Hematopoietic multipotent progenitor cell treated with erythropoietin and hydrocortisone succinate and interleukin-3 and kit ligand, for 15 days (in vitro differentiated cells): ENCODE results near the gene MAP7D1.
A peak's percentile ranks its signal among the peaks of the same experiment; 100 is the strongest.
"Not testable (repeated sequence)": the region's sequence is repeated elsewhere in the genome, so short reads cannot be mapped to it uniquely, and the experiment has no call there.

Experiments
- DNase-seq: peaks from one replicate; pipeline ENCODE4 v3.0.0-alpha.2; 2015; ENCODE audit warnings: low spot score

Gene MAP7D1

DNA sequence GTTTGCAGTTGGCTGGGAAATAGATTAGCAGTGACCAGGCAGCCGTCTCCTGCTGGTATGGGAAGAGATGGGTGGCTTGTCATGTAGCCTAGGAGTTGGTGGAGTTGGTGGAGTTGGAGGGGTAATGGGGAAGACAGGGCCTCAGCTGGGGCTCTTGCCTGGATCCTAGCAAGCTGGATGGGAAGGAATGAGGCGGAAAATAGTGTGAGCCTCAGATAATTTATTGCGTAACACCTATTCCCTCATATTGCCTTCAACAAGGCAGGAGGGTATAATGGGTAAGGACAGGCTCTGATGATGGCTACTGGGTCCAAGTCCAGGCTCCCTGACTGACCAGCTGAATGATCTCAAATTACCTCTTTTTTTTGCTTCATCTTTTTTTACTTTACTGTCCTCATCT lies 12.6 kb downstream of the MAP7D1 start:
- no peak for DNase-seq

DNA sequence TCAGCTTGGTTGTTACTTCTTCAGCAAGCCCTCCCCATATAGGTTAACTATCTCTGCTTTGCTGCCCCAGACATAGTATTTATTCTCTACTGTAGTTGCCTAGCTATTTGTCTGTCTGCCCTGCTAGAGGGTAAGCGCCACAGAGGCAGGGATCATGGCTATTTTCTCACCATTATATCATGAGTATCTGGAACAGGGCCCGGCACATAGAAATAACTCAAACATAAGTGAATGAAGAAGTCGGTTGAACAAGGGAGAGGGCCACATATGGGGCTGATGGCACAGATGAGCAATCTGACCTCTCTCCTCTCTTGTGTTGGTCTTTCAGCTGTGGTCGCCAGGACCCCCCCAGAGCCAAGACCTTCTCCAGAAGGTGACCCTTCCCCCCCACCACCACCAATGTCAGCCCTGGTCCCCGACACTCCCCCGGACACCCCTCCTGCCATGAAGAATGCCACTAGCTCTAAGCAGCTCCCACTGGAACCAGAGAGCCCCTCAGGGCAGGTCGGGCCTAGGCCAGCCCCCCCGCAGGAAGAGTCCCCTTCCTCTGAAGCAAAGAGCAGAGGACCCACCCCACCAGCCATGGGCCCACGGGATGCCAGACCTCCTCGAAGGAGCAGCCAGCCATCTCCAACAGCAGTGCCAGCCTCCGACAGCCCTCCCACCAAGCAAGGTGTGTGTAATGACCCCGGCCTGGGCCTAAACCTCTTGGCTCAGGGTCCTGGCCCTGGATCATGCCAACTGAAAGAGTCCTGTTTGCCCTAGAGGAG lies 14.9 kb downstream of the MAP7D1 start:
- no peak for DNase-seq

DNA sequence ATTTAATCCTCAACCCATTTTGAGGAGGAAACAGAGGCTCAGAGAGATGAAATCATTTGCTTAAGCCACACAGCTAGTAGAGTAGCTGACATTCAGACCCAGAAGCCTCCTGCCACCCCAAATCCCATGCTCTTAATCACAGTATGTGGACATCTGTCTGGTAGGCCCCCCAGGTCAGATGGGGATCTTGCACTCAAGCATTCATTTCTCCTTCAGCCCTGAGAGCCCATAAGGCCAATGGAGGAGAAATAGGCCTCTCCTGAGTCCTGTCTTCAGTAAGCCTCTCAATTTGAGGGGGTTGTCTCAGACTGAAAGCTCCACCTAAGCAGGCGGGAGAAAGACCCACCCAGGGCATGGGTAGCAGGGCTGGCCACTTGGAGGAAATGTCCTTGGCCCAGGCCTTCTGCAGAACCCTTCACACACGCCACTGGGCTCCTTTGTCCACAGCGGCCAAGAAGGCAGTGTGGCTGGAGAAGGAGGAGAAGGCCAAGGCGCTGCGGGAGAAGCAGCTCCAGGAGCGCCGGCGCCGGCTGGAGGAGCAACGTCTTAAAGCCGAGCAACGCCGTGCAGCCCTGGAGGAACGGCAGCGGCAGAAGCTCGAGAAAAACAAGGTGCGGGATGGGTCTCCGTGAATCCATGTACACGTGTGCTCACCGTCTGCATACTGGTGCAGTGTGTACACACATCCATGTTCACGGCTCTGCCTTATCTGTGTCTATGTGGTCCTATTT lies 16.2 kb downstream of the MAP7D1 start:
- DNase-seq = no peak

DNA sequence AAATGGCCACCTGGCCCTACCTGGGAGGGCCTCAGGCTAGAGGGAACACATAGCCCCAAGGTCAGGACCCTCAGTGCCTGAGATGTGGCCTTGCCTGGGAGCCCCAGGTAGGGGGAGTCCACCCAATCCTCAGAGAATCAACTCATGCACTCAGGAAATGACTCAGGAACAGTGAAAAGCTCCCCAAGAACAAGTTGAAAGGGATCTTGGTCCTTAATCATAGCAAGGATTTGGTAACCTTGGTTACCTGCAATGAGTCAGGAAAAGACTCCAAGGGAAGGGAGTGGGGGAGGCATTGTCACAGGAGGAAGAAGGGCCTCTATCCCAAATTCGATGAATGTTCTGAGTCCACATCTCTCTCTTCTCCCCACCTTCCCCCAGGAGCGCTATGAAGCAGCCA lies 17.0 kb downstream of the MAP7D1 start:
- DNase-seq = no peak

DNA sequence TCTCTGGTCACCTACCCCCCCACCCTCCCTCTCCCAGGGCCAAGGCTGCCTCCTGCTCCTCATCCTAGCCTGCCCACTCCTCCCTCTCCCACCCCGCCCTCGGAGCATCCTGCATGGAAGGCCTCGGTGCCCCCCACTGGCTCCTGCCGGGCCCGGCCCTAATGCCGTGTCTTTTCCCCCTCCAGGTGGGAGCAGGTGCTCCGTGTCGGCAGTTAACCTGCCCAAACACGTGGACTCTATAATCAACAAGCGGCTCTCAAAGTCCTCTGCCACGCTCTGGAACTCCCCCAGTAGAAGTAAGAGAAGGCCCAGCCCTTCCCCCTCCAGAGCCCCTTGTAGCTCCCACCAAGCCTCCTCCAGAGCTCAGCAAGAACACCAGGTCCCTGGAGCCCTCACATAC lies 18.8 kb downstream of the MAP7D1 start:
- DNase-seq = no peak

DNA sequence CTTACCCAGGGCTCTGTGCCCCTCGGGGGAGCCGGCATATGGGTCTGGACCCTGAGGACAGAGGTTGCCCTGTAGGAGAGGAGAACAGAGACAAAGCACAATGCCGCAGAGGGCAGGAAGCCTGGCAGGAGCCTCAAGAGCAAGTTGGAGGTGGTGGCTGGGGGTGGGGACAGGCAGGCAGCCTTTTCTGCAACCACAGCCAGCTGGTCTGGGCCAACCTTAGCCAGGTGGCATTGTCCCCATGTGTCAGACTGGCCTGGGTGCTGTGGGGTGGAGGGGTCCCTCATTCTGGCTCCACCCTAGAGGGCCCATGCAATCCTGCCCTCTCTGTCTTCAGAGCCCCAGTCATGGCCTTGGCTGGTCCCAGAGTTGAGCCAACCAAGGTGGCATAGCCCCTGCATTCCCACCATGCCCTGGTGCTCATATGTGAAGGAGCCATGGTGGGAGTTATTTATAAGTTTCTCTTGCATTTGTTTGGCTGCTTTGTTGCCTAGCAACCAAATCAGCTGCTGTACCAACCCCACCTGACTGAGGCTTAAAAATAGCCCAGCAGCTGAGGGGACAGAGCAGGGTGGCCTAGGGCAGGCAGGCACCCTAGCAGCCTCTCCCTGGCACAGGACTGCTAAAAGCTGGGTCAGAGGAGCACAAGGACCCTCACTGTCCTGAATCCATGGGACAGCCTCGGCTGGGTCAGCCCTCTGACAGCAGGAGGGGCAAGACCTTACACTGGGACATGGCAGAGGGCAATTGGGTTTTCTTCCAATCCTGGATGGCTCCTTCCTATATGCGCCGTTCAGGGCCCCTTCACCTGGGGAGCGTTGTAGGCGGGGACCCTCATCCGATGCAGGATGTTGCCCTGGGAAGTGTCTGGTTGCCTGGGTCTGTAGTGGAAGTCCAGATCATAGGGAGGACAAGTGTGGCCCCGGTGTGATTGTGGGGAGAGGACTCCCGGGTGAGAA lies 19.5 kb downstream of the MAP7D1 start:
- no peak for DNase-seq

DNA sequence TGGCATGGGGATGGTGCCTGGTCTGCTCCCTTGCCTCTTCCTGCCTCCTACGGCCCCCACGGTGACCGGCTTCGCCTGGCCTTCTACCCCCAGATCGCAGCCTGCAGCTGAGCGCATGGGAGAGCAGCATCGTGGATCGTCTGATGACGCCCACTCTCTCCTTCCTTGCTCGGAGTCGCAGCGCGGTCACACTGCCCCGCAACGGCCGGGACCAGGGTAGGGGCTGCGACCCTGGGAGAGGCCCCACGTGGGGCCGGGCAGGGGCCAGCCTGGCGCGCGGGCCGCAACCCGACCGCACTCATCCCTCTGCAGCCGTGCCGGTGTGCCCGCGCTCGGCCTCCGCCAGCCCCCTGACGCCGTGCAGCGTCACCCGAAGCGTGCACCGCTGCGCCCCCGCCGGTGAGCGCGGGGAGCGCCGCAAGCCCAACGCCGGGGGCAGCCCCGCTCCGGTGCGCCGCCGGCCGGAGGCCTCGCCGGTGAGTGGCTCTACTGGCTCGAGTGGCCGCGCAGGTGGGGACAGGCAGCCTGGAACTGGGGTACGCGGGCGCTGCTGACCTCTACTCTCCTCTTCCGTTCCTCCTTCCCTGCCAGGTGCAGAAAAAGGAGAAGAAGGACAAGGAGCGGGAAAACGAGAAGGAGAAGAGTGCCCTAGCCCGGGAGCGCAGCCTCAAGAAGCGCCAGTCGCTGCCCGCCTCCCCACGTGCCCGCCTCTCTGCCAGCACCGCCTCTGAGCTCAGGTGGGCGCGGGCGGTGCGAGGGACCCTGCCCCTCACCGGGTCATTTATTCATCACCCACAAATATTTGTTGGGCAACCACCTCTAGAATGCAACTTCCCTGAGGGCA lies 20.4 kb downstream of the MAP7D1 start:
- no peak for DNase-seq

DNA sequence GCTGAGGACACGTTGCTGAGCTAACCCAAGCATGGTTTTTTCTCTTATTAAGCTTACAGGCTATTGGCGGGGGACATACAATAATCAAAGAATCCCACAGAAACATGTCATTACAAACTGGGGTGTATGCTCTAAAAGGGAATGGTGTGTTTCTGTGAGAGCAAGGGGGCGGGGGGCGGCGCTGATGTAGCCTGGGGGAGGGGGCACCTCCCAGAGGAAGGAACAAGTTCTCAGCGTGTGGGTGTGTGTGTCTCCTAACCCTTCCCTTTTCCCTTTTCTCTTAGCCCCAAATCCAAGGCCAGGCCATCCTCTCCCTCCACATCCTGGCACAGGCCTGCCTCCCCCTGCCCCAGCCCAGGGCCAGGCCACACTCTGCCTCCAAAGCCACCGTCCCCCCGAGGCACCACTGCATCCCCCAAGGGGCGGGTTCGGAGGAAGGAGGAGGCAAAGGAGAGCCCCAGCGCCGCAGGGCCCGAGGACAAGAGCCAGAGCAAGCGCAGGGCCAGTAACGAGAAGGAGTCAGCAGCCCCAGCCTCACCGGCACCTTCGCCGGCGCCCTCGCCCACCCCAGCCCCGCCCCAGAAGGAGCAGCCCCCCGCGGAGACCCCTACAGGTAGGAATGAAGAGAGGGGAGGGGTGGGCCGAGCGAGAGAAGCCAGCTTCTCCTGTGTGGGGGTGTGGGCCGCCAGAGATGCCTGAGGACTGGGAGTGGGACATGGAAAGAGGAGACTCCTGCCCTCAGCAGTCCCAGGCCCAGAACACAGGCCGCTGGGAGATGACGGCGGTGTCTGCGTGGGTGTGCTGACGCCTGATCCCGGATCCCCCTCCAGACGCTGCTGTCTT lies 21.9 kb downstream of the MAP7D1 start:
- no peak for DNase-seq

DNA sequence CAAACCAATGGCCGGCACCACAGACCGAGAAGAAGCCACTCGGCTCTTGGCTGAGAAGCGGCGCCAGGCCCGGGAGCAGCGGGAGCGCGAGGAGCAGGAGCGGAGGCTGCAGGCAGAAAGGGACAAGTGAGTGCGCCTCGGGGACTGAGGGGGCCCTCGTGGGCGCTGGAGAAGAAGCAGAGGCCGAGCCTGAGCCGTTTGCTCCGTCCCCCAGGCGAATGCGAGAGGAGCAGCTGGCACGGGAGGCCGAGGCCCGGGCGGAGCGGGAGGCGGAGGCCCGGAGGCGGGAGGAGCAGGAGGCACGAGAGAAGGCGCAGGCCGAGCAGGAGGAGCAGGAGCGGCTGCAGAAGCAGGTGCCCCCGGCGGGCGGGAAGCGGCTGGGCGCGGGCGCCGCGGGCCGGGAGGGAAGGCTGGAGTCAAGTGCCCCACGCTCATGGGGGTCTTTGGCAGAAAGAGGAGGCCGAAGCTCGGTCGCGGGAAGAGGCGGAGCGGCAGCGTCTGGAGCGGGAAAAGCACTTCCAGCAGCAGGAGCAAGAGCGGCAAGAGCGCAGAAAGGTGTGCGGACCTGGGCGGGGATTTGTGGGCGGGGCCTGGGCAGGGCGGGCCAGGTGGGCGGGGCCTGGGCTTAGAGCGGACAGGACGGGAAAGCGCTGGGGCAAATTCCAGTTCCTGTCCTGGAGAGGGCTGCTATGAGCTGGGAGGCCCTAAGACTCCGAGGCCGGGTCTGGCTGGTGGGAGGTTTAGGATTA lies 22.7 kb downstream of the MAP7D1 start:
- no peak for DNase-seq

DNA sequence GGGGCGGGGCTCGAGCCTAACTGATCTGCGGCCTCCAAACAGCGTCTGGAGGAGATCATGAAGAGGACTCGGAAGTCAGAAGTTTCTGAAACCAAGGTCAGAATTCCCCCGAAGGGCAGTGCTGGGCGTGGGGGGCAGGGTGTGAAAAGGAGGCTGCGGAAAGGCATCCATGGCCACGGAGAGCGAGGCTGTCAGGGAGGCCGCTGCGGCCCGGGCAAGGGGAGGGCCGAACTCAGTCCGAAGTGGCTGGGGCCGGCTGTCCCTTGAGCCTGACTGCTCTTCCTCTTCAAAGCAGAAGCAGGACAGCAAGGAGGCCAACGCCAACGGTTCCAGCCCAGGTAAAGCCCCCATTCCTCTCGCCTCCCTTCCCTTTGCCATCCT lies 23.2 kb downstream of the MAP7D1 start:
- DNase-seq = no peak

DNA sequence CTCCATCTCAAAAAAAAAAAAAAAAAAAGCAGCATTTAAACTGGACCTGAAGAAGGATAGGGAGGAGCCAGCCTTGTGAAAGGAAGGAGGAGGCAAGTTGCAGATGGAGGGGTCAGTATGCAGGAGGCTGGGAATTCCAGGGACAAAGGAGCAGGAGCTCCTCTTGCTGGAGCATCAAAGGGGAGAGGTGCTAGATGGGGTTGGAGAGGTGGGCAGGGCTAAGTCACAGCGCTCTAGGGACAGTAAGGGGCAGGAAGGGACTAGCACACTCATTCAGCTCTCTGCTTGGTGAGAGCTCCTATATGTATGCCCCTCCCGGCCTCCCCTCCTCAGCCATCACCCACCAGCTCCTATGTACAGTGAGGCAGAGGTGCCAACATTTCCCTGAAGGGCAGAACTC lies 26.8 kb downstream of the MAP7D1 start:
- no peak for DNase-seq

DNA sequence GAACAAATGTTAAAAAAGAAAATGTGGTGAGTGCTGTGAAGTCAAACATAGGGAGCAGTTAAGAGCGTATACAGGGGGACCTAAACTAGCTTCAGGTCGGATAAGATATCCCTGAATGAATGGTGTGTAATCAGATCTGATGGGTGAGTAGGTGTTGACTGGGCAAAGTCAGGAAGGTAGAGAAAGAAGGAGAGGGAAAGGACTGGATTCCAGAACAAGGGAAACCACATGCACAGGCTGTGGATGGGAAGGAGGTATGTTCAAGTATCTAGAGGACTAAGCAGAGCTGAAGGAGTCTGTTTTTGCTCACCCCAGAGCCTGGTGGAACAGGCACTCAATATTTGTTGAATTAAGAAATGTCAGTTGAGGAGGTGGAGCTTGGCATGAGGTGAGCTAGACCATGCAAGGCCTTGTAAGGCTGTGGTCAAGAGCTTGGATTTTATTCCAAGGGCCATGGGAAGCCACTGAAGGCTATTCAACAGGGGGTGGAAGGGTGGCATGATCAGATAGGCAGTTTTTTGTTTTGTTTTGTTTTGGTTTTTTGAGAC lies 27.4 kb downstream of the MAP7D1 start:
- no peak for DNase-seq

DNA sequence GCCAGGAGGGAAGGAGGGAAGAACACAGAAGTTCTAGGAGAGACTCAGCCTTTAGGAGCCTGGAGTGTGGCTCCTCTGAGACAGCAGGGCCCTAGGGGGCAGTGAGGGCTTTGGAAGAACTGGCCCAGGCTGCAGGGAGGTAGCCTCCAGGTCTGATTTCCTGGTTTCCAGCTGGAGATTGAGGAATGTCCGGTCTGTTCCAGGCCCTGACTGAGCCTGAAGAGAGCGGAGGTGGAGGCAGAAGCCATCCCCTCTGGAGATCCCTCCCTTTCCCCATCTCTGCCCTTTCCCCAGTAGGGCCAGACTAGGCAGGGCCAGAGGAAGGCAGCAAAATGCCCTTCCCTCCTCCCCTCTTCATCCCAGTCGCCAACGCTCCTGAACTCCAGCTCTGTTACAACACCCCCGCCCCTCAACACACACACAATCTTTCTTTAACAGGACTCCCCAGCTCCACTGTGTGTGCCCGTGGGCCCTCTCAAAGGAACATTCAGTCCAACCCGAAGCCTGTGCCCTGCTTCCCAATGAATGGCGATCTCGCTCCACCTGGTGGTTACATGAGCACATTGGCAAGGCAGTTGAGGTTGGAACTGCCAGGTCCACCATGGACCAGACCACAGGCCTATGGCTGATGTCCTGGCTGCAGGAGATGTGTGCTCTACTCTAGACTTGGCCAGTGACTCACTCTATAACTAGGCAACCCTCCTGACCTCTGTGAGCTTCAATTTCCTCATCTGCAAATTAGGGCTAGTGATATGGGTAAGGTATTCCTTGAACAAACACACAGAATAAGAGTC lies 32.0 kb downstream of the MAP7D1 start:
- peak; percentile 85 for DNase-seq

DNA sequence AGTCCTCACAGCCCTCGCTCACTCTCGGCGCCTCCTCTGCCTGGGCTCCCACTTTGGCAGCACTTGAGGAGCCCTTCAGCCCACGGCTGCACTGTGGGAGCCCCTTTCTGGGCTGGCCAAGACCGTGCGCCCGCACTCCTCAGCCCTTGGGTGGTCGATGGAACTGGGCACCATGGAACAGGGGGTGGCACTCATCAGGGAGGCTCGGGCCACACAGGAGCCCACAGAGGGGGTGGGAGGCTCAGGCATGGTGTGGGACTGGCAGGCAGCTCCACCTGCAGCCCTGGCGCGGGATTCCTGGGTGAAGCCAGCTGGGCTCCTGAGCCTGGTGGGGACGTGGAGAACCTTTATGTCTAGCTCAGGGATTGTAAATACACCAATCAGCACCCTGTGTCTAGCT lies 40.8 kb downstream of the MAP7D1 start:
- not testable (repeated sequence) for DNase-seq

DNA sequence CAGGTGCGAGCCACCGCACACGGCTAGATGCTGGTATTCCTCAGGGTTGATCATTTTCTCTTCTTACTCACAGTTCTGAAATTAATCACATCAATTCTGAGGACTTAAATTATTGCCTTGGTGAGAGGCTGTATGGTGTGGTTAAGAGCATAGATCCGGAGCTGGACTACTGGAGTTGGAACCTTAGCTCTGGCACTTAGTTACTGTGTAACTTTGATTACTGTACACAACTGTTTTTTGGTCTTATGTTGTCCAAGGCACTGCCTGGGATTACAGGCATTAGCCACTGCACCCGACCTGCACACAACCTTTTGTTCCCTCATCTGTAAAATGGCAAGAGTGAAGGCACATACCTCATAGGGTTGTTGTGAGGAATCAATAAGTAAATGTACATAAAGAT lies 42.7 kb downstream of the MAP7D1 start:
- no peak for DNase-seq

DNA sequence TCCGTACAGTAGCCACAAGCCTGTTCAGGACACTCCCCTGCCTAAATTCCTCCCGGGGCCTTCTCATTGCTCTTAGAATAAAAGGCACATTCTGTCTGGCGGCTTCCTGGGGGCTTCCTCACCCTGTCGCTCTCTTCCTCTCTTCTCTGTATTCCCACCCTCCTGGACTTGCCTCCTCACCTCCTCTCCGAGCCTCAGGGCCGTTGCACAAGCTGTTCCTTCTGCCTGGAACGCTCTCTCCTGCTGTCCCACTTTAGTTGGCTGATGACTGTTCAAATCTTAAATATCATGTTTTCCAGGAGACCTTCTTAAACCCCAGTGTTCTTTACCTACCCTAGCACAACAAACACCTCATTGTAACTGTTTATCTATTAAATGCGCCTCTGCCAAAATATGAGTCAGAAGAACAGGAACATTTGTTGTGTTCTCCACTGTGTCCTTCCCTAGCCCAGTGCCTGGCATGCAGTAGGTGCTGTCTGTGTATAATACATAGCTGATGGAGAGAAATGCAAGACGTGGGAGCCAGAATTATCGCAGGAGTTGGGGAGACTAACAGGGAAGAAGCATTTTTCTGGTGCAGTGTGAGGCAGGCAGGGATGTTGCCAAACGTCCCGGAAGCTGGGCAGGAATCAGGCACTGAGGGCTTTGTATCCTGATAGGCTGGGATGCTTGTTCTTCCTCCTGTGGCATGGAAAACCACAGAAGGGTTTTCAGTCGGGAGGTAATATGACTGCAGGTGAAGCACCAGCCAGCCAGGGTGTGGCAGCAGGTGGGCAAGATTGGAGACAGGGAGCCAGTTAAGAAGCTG lies 44.2 kb downstream of the MAP7D1 start:
- DNase-seq = no peak

DNA sequence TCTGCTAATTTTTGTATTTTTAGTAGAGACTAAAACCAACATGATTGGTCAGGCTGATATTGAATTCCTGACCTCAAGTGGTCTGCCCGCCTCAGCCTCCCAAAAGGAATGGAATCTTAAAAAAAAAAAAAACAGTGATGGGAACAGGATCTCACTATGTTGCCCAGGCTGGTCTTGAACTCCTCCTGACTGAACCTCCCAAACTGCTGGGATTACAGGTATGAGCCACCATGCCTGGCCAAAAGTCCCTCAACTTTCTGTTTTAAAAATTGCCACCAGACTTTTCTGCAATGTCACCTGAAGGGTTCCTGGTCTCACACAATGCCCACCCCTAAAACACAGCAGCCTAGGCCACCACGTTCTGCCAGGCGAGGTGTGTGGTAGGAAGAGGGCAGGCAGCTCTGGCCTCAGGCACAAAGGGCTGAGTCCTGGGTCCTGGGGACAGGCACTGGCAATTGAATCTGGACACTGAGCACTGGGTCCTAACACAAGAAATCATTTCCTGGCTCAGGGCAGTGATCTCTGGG lies 47.1 kb downstream of the MAP7D1 start:
- no peak for DNase-seq
